CD8-positive, alpha-beta memory T cell (primary cell): ENCODE data around the gene THRA. TPM values are rescaled to one million over a fixed set of nuclear protein-coding genes. Genes with fewer than 3 reads are reported as not detected.

Experiments used
- CTCF ChIA-PET: fragments of 350-600 bp; sonication (Branson Sonifier 250); formaldehyde crosslinking; loops from one replicate; lab custom pipeline; 2021; ENCODE audit warnings: antibody characterized with exemption; lab: Charles Lee
- POLR2A ChIA-PET: fragments of 350-600 bp; sonication (Branson Sonifier 250); formaldehyde crosslinking; loops from one replicate; lab custom pipeline; 2021; ENCODE audit warnings: antibody characterized with exemption; lab: Charles Lee
- DNase-seq, 5 donors: peaks; one replicate each; pipeline versions ENCODE4 v3.0.0 to v3.0.0-alpha.2; 2020 to 2022; ENCODE audit warnings: mixed read lengths in 1 of 5
- H3K27ac ChIP-seq: one replicate; pipeline ENCODE4 v1.7.0; 2013; ENCODE audit warnings: low read depth, mild to moderate bottlenecking, low read length, moderate library complexity
- H3K27me3 ChIP-seq: 2 replicates; pipeline ENCODE4 v1.7.0; 2013; ENCODE audit warnings: low read length, mild to moderate bottlenecking; ENCODE audit not compliant: insufficient read depth, poor library complexity, severe bottlenecking
- H3K36me3 ChIP-seq: 2 replicates; pipeline ENCODE4 v1.7.0; 2013; ENCODE audit warnings: mild to moderate bottlenecking, low read length, moderate library complexity; ENCODE audit not compliant: insufficient read depth
- H3K4me1 ChIP-seq: 2 replicates; pipeline ENCODE4 v1.7.0; 2013; ENCODE audit warnings: mild to moderate bottlenecking, low read length, moderate library complexity; ENCODE audit not compliant: insufficient read depth
- H3K4me3 ChIP-seq: 2 replicates; pipeline ENCODE4 v1.7.0; 2013; ENCODE audit warnings: mild to moderate bottlenecking, low read length
- H3K9me3 ChIP-seq: 2 replicates; pipeline ENCODE4 v1.7.0; 2013; ENCODE audit warnings: mild to moderate bottlenecking, low read length
- H3K27ac Mint-ChIP-seq, 8 donors: one replicate each; pipeline ENCODE4 v1.8.0; 2020 to 2021; ENCODE audit warnings: mixed read lengths in 8 of 8, mild to moderate bottlenecking in 6 of 8, inconsistent platforms in 3 of 8, moderate library complexity in 3 of 8
- H3K27me3 Mint-ChIP-seq, 2 donors: one replicate each; pipeline ENCODE4 v1.8.0; 2020 to 2021; ENCODE audit warnings: mixed read lengths in 2 of 2, mild to moderate bottlenecking in 1 of 2, moderate library complexity in 1 of 2
- H3K36me3 Mint-ChIP-seq, 3 donors: one replicate each; pipeline ENCODE4 v1.8.0; 2020 to 2021; ENCODE audit warnings: mixed read lengths in 3 of 3, inconsistent platforms in 1 of 3, mild to moderate bottlenecking in 1 of 3
- H3K4me1 Mint-ChIP-seq, 3 donors: one replicate each; pipeline ENCODE4 v1.8.0; 2020 to 2021; ENCODE audit warnings: mixed read lengths in 3 of 3, inconsistent platforms in 1 of 3, mild to moderate bottlenecking in 1 of 3
- H3K4me3 Mint-ChIP-seq, 7 donors: one replicate each; pipeline ENCODE4 v1.8.0; 2020 to 2021; ENCODE audit warnings: mixed read lengths in 7 of 7, mild to moderate bottlenecking in 6 of 7, moderate library complexity in 4 of 7, inconsistent platforms in 2 of 7
- H3K9me3 Mint-ChIP-seq, 5 donors: one replicate each; pipeline ENCODE4 v1.8.0; 2020 to 2022; ENCODE audit warnings: mixed read lengths in 5 of 5, mild to moderate bottlenecking in 3 of 5, moderate library complexity in 2 of 5, inconsistent platforms in 1 of 5
- polyA plus RNA-seq: library from polyadenylated mRNA; unstranded; fragments of 300-500 nt; fragmentation: Illumina TruSeq; gene quantifications from one replicate; pipeline ENCODE4 v1.2.3, GENCODE V29; 2021
- total RNA-seq, 2 experiments: library from RNA; stranded (reverse); gene quantifications; one replicate each; pipeline ENCODE4 v1.2.3, GENCODE V29; 2021

The THRA gene
- total and polyA plus RNA-seq, 3 experiments from 2014 or later = 12.6 to 17.0 (median 13.2) TPM

GRCh38 chr17:40068917-40069750 lies 6.4 kb downstream of the THRA start:
- H3K36me3 Mint-ChIP-seq = peaks cover 0 to 5% (median 0%) of the 10 kb centered on the region in 3 donors
- H3K9me3 ChIP-seq = no peaks in the 10 kb centered on the region
- peaks cover 62 to 86% (median 69%) of the 10 kb centered on the region in 3 donors for H3K4me1 Mint-ChIP-seq
- no peaks in the 10 kb centered on the region for H3K27me3 Mint-ChIP-seq
- peak overlapping the region; percentile 88 to 98 (median 96) for H3K27ac Mint-ChIP-seq
- peak overlapping the region; percentile 68 for H3K4me3 ChIP-seq
- H3K27ac ChIP-seq = peak overlapping the region; percentile 58
- peak; percentile 55 to 86 (median 66) for DNase-seq
- H3K4me1 ChIP-seq = peaks cover 82% of the 10 kb centered on the region
- ChIA-PET CTCF (interaction anchor here (0.7 to 3.6 kb wide), 9 partner anchors 12 to 122 kb away, joined by 3 to 21 read pairs (median 3); partner anchors contain the start of gene MED24), POLR2A (interaction anchor here (0.6 to 2.1 kb wide), 4 partner anchors 30 to 165 kb away, joined by 3 to 8 read pairs (median 6); no protein-coding TSS in a partner anchor)
- H3K36me3 ChIP-seq = no peaks in the 10 kb centered on the region
- no peaks in the 10 kb centered on the region for H3K9me3 Mint-ChIP-seq
- H3K4me3 Mint-ChIP-seq = peak overlapping the region; percentile 81 to 91 (median 88)
- H3K27me3 ChIP-seq = no peaks in the 10 kb centered on the region

- H3K9me3 Mint-ChIP-seq = no peaks in the 10 kb centered on the region
- H3K4me3 ChIP-seq = peak overlapping the region; percentile 68
- peaks cover 0 to 12% (median 0%) of the 10 kb centered on the region in 3 donors for H3K36me3 Mint-ChIP-seq
- no peaks in the 10 kb centered on the region for H3K27me3 ChIP-seq
- H3K27ac ChIP-seq = peak overlapping the region; percentile 39
- H3K36me3 ChIP-seq = no peaks in the 10 kb centered on the region
- H3K27me3 Mint-ChIP-seq = no peaks in the 10 kb centered on the region
- peaks cover 75% of the 10 kb centered on the region for H3K4me1 ChIP-seq
- peaks cover 53 to 85% (median 67%) of the 10 kb centered on the region in 3 donors for H3K4me1 Mint-ChIP-seq
- peak overlapping the region; percentile 81 to 91 (median 86) for H3K4me3 Mint-ChIP-seq
- ChIA-PET POLR2A (interaction anchor here (0.6 to 2.1 kb wide), 3 partner anchors 43 to 166 kb away, joined by 3 to 8 read pairs (median 6); no protein-coding TSS in a partner anchor), CTCF (interaction anchor here (0.7 to 3.6 kb wide), 8 partner anchors 16 to 121 kb away, joined by 3 to 21 read pairs (median 4); no protein-coding TSS in a partner anchor)
- peak overlapping the region; percentile 88 to 98 (median 93) for H3K27ac Mint-ChIP-seq
- peak; percentile 23 to 74 (median 45) for DNase-seq
- H3K9me3 ChIP-seq = no peaks in the 10 kb centered on the region
These were observed 7.3 kb downstream of the THRA start for GRCh38 chr17:40069751-40070708.

- peaks cover 54 to 87% (median 71%) of the 10 kb centered on the region in 3 donors for H3K4me1 Mint-ChIP-seq
- Histone ChIP-seq H3K4me1 (peaks cover 75% of the 10 kb centered on the region), H3K36me3 (no peaks in the 10 kb centered on the region), H3K27me3 (no peaks in the 10 kb centered on the region), H3K4me3 (no peak overlapping the region), H3K9me3 (no peaks in the 10 kb centered on the region), H3K27ac (peak overlapping the region; percentile 43)
- POLR2A ChIA-PET = interaction anchor here (0.5 kb wide), 1 partner anchor 104 kb away, joined by 4 read pairs; no protein-coding TSS in a partner anchor
- no peak for DNase-seq
- peak overlapping the region in 4 of 7 donors; percentile 20 to 86 (median 82) for H3K4me3 Mint-ChIP-seq
- H3K27me3 Mint-ChIP-seq = peaks cover 0 to 3% of the 10 kb centered on the region in 2 donors
- CTCF ChIA-PET = interaction anchor here (1.7 to 3.6 kb wide), 4 partner anchors 15 to 42 kb away, joined by 4 to 21 read pairs (median 8); no protein-coding TSS in a partner anchor
- no peaks in the 10 kb centered on the region for H3K9me3 Mint-ChIP-seq
- H3K36me3 Mint-ChIP-seq = peaks cover 0 to 16% (median 0%) of the 10 kb centered on the region in 3 donors
- peak overlapping the region in 7 of 8 donors; percentile 65 to 98 (median 84) for H3K27ac Mint-ChIP-seq
These were observed 8.0 kb downstream of the THRA start for GRCh38 chr17:40070709-40071312.

- Histone ChIP-seq H3K27me3 (no peaks in the 10 kb centered on the region), H3K36me3 (peaks cover 5% of the 10 kb centered on the region), H3K4me3 (no peak overlapping the region), H3K27ac (peak overlapping the region; percentile 43), H3K9me3 (no peaks in the 10 kb centered on the region), H3K4me1 (peaks cover 76% of the 10 kb centered on the region)
- H3K27ac Mint-ChIP-seq = peak overlapping the region in 6 of 8 donors; percentile 39 to 98 (median 74)
- H3K4me3 Mint-ChIP-seq = peak overlapping the region in 1 of 7 donors; percentile 40
- no peaks in the 10 kb centered on the region for H3K9me3 Mint-ChIP-seq
- CTCF ChIA-PET = interaction anchor here (1.7 to 3.6 kb wide), 3 partner anchors 15 to 41 kb away, joined by 5 to 21 read pairs (median 10); no protein-coding TSS in a partner anchor
- POLR2A ChIA-PET = no interaction called here
- peaks cover 0 to 3% of the 10 kb centered on the region in 2 donors for H3K27me3 Mint-ChIP-seq
- peaks cover 61 to 88% (median 73%) of the 10 kb centered on the region in 3 donors for H3K4me1 Mint-ChIP-seq
- peaks cover 0 to 22% (median 0%) of the 10 kb centered on the region in 3 donors for H3K36me3 Mint-ChIP-seq
- DNase-seq = no peak
These were observed 8.7 kb downstream of the THRA start for GRCh38 chr17:40071313-40072039.

GRCh38 chr17:40072040-40072734 lies 9.4 kb downstream of the THRA start:
- Mint-ChIP-seq H3K27ac (peak overlapping the region in 3 of 8 donors; percentile 39 to 98 (median 55)), H3K9me3 (no peaks in the 10 kb centered on the region), H3K4me1 (peaks cover 62 to 85% (median 69%) of the 10 kb centered on the region in 3 donors), H3K27me3 (peaks cover 0 to 3% of the 10 kb centered on the region in 2 donors), H3K4me3 (no peak overlapping the region), H3K36me3 (peaks cover 0 to 26% (median 2%) of the 10 kb centered on the region in 3 donors)
- no peaks in the 10 kb centered on the region for H3K27me3 ChIP-seq
- H3K4me1 ChIP-seq = peaks cover 70% of the 10 kb centered on the region
- no peak overlapping the region for H3K4me3 ChIP-seq
- DNase-seq = no peak
- H3K9me3 ChIP-seq = no peaks in the 10 kb centered on the region
- CTCF ChIA-PET = interaction anchor here (1.7 to 6.7 kb wide), 2 partner anchors 8 to 27 kb away, joined by 5 to 96 read pairs; partner anchors contain the start of gene THRA
- POLR2A ChIA-PET = no interaction called here
- peak overlapping the region; percentile 43 for H3K27ac ChIP-seq
- H3K36me3 ChIP-seq = peaks cover 11% of the 10 kb centered on the region

- peaks cover 64% of the 10 kb centered on the region for H3K4me1 ChIP-seq
- H3K36me3 ChIP-seq = peaks cover 11% of the 10 kb centered on the region
- H3K4me3 ChIP-seq = no peak overlapping the region
- DNase-seq = no peak
- POLR2A ChIA-PET = no interaction called here
- Mint-ChIP-seq H3K9me3 (no peaks in the 10 kb centered on the region), H3K4me1 (peaks cover 56 to 78% (median 63%) of the 10 kb centered on the region in 3 donors), H3K4me3 (no peak overlapping the region), H3K27me3 (peaks cover 0 to 3% of the 10 kb centered on the region in 2 donors), H3K36me3 (peaks cover 0 to 31% (median 4%) of the 10 kb centered on the region in 3 donors), H3K27ac (peak overlapping the region in 4 of 8 donors; percentile 17 to 74 (median 19))
- H3K9me3 ChIP-seq = no peaks in the 10 kb centered on the region
- H3K27me3 ChIP-seq = no peaks in the 10 kb centered on the region
- CTCF ChIA-PET = interaction anchor here (1.0 to 6.7 kb wide), 6 partner anchors 8 to 96 kb away, joined by 3 to 96 read pairs (median 12); partner anchors contain the start of genes MED24 and THRA
- H3K27ac ChIP-seq = peak overlapping the region; percentile 43
These were observed 10.1 kb downstream of the THRA start for GRCh38 chr17:40072735-40073346.
